Stimulated activated CD8-positive, alpha-beta memory T cell treated with anti-CD3 and anti-CD28 coated beads, Interleukin-7, amount 100 ng/mL, for 48 hours (primary cell): ENCODE data around the gene HSD3B1.
"Not testable (repeated sequence)": the region's sequence is repeated elsewhere in the genome, so short reads cannot be mapped to it uniquely, and the experiment has no call there.

Source experiments
- DNase-seq, 2 donors: peaks; one replicate each; pipeline ENCODE4 v3.0.0-alpha.2; 2020; ENCODE audit warnings: low read depth in 1 of 2; ENCODE audit errors: extremely low read depth in 1 of 2

Gene HSD3B1

DNA sequence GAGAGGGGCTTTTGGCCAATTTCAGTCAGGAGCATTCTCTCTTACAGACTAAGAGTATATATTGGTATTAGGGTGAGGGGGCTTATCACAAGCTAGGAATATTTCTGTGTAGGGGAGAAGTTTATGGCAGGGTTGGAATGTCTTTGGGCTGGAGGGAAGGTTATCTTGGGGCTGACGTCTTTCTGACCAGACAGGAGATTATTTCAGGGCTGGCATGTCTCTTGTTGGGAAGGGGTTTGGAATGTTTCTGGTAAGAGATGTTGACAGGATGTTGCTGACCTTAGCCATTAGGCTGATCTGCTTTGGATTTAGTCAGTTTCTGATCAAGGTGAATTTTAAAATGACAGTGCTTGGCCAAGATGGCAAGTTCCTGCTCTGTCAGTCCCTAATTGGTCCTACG is 17.8 kb upstream of the HSD3B1 start:
- DNase-seq, result no peak

DNA sequence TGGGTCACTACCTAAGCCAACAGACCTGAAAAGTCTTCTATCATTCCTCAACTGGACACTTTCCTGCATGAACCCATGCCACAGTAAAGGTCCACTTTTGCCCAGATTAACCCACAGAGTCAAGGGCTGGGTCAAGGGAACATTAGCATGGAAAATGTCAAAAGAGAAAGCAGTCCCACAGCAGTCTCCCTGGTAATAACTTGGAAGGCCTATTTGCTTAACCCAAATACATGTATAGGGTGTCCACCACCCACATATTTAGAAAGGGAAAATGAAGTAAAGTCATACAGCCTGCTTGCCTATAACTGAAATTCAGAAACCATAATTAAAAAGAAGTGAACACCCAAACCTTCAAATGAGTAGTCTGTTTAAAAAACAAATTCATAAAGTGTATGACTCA is 16.1 kb upstream of the HSD3B1 start:
- DNase-seq, result no peak

DNA sequence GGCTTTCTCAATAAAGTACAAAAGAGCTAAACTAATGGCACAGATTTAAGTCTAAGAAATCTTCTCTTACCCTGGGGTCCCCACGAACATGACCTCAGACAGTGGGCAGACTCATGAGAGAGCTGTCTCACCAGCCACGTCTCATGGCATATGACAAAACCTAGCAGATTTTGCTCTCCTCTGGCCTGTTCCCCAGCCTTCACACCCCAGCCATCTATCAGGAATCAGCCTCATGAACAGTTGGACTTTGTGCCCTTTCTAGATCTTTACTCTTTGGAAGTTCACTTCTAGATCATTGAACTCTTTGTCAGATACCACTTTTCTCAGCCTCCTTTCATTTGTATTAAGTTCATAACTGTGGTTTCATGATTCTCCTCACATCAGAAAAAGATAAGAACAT is 14.2 kb upstream of the HSD3B1 start:
- no peak for DNase-seq

DNA sequence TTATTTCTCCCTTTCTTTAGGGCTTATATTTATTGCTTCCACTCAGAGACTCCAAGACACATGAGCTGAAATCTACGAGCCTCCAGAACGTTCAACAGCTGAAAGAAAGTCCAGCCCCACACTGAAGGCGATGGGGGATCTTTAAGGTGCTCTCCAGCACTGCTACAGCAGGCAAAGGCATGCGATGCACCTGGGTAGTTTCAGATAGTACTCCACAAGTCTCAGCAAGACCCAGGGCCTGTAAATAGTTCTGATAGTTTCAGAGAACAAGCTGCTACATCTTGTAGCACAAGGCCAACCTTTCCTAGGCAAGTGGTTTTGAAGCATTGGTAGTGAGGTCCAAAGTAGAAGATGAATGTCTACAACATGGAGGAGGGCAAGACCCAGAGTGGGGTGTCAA is 2.2 kb upstream of the HSD3B1 start:
- no peak for DNase-seq

DNA sequence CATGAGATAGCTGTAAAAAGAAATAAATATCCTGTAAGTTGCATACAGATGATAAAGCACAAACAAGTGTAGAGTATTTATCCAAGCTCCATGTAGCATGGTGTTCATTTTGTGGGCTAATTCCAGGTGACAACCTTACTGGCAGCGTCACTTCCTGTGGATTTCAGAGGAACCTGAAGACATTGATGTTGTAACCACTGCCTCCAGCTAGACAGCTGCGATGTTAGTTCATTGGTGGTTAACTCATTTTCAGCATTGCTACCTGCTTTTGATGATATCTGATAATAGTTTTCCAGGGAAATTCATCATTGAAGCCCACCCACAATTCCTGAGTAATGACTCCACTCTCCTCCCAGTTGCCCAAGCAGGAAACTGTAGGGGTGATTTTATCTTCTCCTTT is 3.0 kb downstream of the HSD3B1 start:
- no peak for DNase-seq

DNA sequence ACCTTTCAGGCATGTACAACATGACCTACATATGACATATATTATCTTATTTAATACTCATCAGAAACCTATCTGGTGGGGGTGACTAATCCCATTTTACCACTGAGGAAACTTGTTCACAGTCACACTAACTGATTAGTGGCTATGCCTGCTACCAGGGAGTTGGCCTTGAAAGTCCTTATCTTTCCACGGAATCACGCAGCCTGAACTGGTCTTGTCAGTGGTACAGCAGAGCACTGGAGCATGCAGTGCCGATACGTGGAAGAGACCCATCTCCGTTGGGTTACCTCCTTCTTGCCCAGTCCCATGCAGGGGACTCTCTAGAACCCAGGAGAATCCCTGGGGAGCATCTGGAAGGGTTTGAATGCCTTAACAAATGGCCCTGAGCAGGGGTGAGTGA is 8.2 kb downstream of the HSD3B1 start:
- no peak for DNase-seq

DNA sequence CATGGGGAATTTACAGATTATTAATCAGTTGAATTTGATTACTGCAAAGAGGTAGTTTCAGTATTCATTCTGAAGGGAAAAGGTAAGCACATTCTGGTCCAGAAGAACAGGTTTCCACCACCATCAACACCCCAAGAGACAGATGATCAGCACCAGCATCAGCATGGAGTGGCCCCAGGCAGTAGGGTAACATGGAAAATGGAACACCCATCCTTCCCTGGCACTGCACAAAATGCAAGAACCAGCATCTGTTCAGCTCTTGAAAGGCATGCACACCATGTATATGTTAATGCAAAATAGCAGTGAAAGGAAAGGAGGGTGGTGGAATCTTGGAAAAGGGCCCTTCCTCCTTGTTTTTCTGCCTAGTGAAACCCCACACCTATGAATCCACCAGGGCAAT is 9.2 kb downstream of the HSD3B1 start:
- no peak for DNase-seq

DNA sequence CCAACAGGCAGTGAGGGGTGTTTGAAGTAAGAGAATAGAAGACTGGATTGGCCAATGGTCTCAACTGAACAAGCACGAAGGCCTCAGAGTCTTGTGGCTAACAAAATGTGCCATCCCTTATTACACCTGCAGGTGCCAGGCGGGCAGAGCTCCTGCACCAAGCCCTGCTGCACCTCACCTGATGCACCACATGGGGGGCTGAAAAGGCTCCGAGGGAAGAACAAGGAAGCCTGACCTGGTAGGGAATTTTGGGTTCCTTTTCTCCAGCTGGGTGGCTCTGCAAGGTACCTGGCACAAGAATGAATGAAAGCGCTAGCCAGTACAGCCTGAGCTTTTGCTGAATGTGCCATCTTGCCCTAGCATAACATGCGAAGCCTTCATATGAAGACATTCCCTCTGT is 9.7 kb downstream of the HSD3B1 start:
- no peak for DNase-seq

DNA sequence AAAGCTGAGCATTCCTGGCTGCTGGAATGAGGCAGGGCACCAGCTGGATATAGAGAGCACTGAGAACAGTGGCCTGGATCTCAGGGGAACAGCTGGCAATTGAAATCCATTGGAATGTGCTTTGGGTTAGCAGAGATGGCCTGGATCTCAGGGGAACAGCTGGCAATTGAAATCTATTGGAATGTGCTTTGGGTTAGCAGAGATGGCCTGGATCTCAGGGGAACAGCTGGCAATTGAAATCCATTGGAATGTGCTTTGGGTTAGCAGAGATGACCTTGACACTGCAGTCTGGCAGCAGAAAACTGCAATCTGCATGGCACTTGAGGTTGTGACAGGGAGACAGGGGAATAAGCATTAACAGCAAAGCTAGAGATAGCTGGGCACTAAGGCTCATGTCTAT is 10.7 kb downstream of the HSD3B1 start:
- not testable (repeated sequence) for DNase-seq

DNA sequence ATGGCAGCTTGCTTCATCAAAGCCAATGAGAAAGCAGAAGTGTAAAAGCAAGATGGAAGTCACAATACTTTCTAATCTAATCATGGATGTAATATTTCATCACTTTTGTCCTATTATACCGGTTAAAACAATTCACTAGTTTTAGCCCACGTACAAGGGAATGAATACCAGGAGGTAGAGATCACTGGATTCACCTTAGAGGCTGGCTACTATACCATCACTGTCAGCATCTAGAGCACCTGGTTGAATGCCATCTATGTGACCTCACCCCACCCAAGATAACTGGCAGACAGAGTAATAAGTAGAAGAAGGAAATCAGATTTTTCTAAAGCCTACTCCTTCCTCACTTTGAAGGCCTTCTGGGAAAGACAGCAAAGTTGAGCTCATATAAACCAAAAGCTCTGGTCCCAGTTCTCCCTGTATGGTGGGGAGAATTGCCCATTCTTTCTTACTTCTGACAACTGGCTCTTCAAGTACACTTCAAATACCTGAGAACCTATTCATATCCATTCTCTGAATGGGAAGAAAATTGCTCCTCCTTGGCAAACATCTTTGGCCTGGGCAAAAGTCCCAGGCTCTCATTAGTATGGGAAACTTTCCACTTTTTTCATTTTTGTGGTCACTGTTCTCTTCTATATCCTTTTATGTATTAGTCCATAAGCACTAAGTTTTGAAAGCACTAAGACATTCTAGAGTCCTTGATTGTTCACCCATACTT is 24.8 kb downstream of the HSD3B1 start:
- DNase-seq, result no peak

DNA sequence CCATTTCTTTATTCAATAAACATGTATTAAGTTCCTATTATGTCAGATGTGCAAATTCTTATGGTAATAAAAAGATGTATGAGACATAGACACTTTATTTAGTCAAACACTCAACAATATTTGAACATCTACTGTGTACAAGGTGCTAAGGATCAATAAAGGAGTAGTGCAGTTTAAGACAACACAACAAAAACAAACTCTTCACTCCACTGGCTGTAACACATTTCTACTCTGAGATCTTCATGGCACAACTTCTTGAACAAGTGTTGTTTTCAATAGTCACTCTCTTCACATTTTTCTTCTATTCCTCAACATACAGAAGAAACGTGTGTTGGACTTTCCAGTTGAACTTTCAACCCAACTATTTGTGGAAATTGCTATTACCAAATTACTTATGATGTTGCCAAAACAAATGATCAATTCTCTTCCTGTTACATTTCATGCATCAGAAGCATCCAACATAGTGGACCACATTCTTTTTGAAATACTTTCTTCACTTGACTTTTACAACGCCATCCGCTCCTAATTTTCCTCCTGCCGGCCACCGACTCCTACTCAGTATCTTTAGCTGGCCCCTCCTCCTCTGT is 25.4 kb downstream of the HSD3B1 start:
- no peak for DNase-seq

DNA sequence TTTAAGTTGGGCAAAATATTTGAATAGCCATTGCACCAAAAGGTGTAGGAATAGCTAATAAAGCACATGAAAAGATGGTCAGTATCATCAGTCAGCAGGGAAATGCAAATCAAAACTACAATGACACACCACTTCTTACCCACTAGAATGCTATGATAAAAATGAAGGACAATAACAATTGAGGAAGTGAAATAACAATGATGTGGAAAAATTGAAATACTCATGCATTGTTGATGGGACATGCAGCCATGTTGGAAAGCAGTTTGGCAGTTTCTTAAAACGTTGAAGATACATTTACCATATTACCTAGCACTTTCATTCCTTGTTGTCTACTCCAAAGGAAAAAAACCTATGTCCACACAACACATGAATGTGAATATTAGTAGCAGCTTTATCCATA is 28.4 kb downstream of the HSD3B1 start:
- no peak for DNase-seq

DNA sequence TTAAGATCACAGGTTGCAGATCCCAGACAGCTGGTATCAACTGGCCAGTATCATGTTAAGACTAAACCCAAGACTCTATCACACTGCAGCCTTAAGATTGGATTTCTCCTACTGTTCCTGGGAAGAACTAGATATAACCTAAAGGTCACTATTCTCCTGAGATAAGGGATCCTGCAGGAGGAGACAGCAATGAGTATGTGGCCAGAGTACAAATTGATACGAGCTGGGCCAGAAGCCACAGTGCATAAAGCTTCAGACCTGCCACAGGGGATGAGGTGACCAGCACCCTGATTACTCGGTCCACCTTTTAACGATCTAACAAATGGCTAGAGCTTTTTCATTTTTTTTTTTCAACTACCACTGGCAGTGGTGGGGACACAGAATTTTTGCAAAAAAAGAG is 31.0 kb downstream of the HSD3B1 start:
- no peak for DNase-seq

DNA sequence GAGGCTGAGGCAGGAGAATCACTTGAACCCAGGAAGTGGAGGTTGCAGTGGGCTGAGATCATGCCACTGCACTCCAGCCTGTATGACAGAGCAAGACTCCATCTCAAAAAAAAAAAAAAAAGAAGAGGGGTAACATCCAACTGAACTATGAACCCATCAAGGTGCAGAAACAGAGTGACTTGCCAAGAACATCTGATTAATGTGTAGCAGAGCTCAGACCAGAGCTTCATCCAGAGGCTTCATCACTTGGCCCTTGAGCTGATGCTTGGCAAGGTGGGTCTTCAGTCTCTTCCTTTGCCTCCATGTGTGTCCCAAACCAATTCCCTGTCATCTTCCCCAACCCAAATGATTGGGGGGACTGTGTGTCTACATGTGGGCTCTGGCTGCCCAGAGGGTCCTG is 32.6 kb downstream of the HSD3B1 start:
- DNase-seq, result no peak

DNA sequence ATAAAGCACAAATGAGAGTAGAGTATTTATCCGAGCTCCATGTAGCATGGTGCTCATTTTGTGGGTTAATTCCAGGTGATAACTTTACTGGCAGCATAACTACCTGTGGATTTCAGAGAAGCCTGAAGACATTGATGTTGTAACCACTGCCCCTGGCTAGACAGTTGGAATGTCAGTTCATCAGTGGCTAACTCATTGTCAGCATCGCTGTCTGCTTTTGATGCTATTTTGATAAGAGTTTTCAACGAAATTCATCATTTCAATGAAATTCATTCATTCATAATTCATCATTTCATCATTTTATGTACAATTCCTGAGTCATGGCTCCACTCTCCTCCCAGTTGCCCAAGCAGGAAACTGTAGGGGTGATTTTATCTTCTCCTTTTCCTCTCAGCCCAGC is 34.4 kb downstream of the HSD3B1 start:
- no peak for DNase-seq

DNA sequence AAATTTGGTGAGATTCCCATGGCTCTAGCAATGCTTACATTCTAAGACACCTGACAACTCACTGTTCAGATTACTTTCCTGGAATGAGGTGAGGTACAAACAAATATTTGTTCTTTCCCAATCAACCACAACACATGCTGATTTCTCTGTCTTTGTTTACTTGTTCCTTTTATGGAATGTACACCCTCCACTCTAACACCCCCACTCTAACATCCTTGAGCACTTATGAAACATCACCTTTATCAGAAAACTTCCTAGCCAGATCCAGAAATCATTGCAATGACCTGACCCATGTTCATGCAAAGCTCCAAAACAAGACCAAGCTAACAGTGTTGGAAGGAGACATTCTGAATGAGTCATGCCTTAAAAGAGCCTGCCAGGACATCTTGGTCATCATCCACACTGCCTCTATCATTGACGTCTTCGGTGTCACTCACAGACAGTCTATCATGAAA is 35.5 kb downstream of the HSD3B1 start:
- DNase-seq, result no peak

DNA sequence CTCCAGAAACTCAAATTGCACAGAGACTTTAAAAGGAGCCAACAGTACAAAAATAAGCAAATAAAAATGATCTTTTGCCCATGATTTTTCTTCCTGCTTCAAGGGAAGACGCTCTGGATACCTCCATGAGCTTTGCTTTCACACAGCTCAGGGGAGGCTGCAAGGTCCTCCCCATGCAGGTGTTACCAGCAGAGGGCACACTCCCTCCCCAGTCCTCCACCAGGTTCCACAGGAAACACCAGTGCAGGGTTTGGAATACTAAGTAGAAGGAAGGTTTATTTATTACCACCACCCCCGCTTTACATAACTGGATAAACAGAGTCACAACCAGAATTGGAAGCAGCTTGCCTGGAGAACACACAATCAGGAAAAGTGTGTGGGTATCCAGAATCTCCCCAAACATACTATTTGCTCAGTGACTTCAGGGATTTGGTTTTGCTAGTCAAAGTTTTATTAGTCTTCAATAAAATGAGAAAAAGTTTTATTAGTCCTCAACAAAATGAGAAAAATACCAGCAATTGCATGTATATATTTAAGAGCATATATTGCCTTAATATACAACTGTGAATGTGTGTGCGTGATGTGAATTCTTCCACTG is 37.3 kb downstream of the HSD3B1 start:
- DNase-seq, result no peak

DNA sequence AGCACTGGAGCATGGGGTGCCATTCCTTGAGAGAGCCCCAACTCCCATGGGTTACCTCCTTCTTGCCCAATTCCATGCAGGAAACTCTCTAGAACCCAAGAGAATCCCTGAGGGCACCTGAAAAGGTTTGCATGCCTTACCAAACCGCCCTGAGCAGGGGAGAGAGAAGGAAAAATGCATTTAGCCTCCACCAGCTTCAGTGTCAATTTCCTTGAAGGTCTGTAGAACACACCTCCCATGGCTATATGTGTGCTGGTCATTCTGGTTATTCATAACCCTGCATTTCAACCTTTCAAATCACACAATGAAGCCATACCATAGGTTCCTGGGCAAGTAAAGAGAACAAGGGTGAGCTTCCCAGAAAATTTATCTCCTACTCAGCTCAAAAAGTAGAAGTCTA is 39.6 kb downstream of the HSD3B1 start:
- DNase-seq, result no peak

DNA sequence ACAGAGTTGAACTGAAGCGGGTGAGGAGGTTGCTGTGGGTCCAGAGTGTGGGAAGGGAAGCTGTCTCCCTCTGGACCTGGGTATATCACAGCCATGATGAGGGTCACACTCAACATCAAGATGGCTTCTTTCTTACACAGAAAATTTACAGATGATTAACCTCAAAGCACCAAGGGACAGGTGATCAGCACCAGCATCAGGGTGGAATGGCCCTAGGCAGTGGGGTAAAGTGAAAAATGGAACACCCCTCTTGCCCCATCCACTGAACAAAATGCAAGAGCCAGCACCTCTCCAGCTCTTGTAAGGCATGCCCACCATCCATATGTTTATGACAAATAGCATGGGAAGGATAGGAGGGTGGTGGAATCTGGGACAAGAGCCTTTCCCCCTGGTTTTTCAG is 40.3 kb downstream of the HSD3B1 start:
- no peak for DNase-seq

DNA sequence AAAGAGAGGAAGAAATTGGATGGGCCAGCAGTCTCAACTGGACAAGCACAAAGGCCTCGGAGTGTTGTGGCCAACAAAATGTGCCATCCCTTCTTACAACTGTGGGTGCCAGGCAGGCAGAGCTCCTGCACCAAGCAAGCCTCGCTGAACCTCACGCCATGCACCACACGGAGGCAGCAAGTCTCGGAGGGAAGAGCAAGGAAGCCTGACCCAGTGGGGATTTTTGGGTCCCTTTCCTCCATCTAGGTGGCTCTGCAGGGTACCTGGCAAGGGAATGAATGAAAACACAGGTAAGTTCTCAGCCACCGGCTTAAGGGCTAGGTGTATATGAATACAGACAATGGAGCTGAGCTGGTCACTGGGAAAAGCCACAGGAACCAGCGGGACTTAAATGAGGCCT is 40.8 kb downstream of the HSD3B1 start:
- DNase-seq, result no peak

DNA sequence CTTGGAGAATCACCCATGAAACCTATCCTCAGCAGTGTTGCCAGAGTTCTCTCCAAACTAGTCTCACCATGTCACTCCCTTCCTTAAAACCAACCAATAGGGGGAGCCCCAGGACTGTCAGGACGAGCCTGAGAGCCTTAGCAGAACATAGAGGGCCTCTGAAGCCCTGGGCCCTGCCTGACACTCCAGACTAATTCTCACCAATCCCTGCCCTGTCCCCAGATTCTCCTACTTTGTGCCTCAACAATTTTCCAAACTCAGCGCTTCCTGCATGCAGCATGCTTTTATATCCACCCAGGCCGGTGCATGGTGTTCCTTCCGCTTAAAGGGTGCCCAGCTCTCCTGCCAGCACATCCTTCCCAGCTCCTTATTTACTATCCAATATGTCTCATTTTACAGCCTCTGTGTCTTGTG is 42.7 kb downstream of the HSD3B1 start:
- DNase-seq, result no peak

DNA sequence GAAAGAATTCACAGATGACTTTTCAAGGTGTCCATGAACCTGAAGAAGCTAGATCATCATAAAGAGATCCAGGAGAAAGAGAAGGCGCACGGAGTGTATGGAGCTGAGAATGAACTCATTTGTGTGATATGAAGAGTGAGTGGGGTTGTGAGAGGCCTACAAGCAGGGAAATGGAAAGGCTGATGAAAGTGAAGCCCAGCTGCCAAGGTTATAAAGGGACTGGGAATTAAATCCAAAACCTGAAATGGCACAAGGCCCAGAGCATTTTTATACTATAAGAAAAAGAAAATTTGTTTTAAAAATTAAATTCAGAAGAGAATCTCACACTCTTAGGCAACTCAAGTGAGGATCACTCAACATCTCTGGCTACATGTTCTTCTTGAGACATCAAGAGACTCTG is 43.4 kb downstream of the HSD3B1 start:
- no peak for DNase-seq

DNA sequence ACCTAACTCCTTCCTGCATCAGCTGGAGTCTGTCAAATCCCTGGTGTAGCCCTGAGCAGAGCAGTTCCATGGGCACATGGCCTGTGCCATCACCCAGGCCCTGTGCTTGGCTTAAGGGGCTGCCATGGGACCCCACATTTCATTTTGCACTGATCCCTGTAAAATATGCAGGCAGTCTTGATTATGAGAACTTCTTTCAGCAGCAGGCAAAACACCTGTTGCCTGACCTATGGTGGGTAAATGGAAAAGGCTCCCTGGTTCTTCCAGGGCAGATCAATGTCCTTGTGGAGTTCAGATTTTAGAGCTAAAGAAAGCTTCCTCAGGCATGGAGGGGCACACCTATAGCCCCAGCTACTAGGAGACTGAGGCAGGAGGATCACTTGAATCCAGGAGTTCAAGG is 44.2 kb downstream of the HSD3B1 start:
- no peak for DNase-seq
